Measurements from ENCODE around the gene GRB2.

The GRB2 gene

GRCh38 chr17:75338335-75338734 is 67.1 kb downstream of the GRB2 start:
- H3K4me3 ChIP-seq (ENCODE audit: control insufficient read depth, low read depth, low read length), result no peak overlapping the region
- DNase-seq (ENCODE audit: low read depth), result peak; percentile 76
- no peak for TF ChIP-seq CTCF (conservative IDR thresholded peaks at IDR 0.05; ENCODE audit: control insufficient read depth, insufficient read depth, low read depth, low read length)

- TF ChIP-seq CTCF (conservative IDR thresholded peaks at IDR 0.05; ENCODE audit: control insufficient read depth, insufficient read depth, low read depth, low read length), result no peak
- DNase-seq (ENCODE audit: low read depth), result no peak
- H3K4me3 ChIP-seq (ENCODE audit: control insufficient read depth, low read depth, low read length), result no peak overlapping the region
These were observed 70.2 kb downstream of the GRB2 start for GRCh38 chr17:75335315-75335714.

GRCh38 chr17:75334723-75335122 is 70.8 kb downstream of the GRB2 start:
- H3K4me3 ChIP-seq (ENCODE audit: control insufficient read depth, low read depth, low read length), result no peak overlapping the region
- DNase-seq (ENCODE audit: low read depth), result no peak
- no peak for TF ChIP-seq CTCF (conservative IDR thresholded peaks at IDR 0.05; ENCODE audit: control insufficient read depth, insufficient read depth, low read depth, low read length)

- DNase-seq (ENCODE audit: low read depth), result no peak
- H3K4me3 ChIP-seq (ENCODE audit: control insufficient read depth, low read depth, low read length), result no peak overlapping the region
- TF ChIP-seq CTCF (conservative IDR thresholded peaks at IDR 0.05; ENCODE audit: control insufficient read depth, insufficient read depth, low read depth, low read length), result no peak
These were observed 73.8 kb downstream of the GRB2 start for GRCh38 chr17:75331671-75332070.

GRCh38 chr17:75327757-75328156 is 77.7 kb downstream of the GRB2 start:
- no peak for DNase-seq (ENCODE audit: low read depth)
- TF ChIP-seq CTCF (conservative IDR thresholded peaks at IDR 0.05; ENCODE audit: control insufficient read depth, insufficient read depth, low read depth, low read length), result no peak
- H3K4me3 ChIP-seq (ENCODE audit: control insufficient read depth, low read depth, low read length), result no peak overlapping the region

- no peak overlapping the region for H3K4me3 ChIP-seq (ENCODE audit: control insufficient read depth, low read depth, low read length)
- TF ChIP-seq CTCF (conservative IDR thresholded peaks at IDR 0.05; ENCODE audit: control insufficient read depth, insufficient read depth, low read depth, low read length), result no peak
- peak; percentile 51 for DNase-seq (ENCODE audit: low read depth)
These were observed 79.1 kb downstream of the GRB2 start for GRCh38 chr17:75326226-75326848.

- no peak overlapping the region for H3K4me3 ChIP-seq (ENCODE audit: control insufficient read depth, low read depth, low read length)
- peak; percentile 54 for DNase-seq (ENCODE audit: low read depth)
- no peak for TF ChIP-seq CTCF (conservative IDR thresholded peaks at IDR 0.05; ENCODE audit: control insufficient read depth, insufficient read depth, low read depth, low read length)
These were observed 79.7 kb downstream of the GRB2 start for GRCh38 chr17:75325827-75326225.

All from fibroblast of mammary gland (primary cell).